HG03045 (cell line): ENCODE results near the gene SATL1.
"Not testable (repeated sequence)": the region's sequence is repeated elsewhere in the genome, so short reads cannot be mapped to it uniquely, and the experiment has no call there.

Experiments used
- ATAC-seq: cut with Tn5 transposase; IDR thresholded peaks from one replicate; pipeline ENCODE4 v1.9.1; 2021; ENCODE audit warnings: mild to moderate bottlenecking, moderate library complexity; ENCODE audit not compliant: unreplicated experiment

Gene SATL1

GRCh38 chrX:85243761-85244449 lies at the start of gene SATL1, which contains the start of gene ZNF711:
Gene SATL1, minus strand, starts transcription at chrX:85243779. Its CDS starts 134,811 bp downstream, at chrX:85108968.
Gene ZNF711, plus strand, starts transcription at chrX:85243991. Its CDS starts 3,582 bp downstream, at chrX:85247573.
- peak; percentile 71 for ATAC-seq

- ATAC-seq: no peak
Measured at GRCh38 chrX:85288992-85289723, 45.6 kb upstream of the SATL1 start.

- not testable (repeated sequence) for ATAC-seq
Measured at GRCh38 chrX:85285286-85285685, 41.7 kb upstream of the SATL1 start.

GRCh38 chrX:85244450-85245211 lies 1.1 kb upstream of the SATL1 start:
- peak; percentile 50 for ATAC-seq

- no peak for ATAC-seq
Measured at GRCh38 chrX:85243155-85243554, 424 bp downstream of the SATL1 start.

GRCh38 chrX:85223359-85223758 lies 20.2 kb downstream of the SATL1 start:
- no peak for ATAC-seq

GRCh38 chrX:85221361-85221760 lies 22.2 kb downstream of the SATL1 start:
- ATAC-seq: no peak

GRCh38 chrX:85215946-85216345 lies 27.6 kb downstream of the SATL1 start:
- ATAC-seq: no peak

- ATAC-seq: no peak
Measured at GRCh38 chrX:85213792-85214530, 29.6 kb downstream of the SATL1 start.

- ATAC-seq: no peak
Measured at GRCh38 chrX:85203461-85203970, 40.1 kb downstream of the SATL1 start.

- ATAC-seq: no peak
Measured at GRCh38 chrX:85196319-85196718, 47.3 kb downstream of the SATL1 start.

GRCh38 chrX:85159644-85160043 lies 83.9 kb downstream of the SATL1 start:
- ATAC-seq: no peak

- ATAC-seq: no peak
Measured at GRCh38 chrX:85140964-85141363, 102.6 kb downstream of the SATL1 start.

- ATAC-seq: no peak
Measured at GRCh38 chrX:85139422-85139821, 104.2 kb downstream of the SATL1 start.

- no peak for ATAC-seq
Measured at GRCh38 chrX:85136409-85136808, 107.2 kb downstream of the SATL1 start.

- ATAC-seq: no peak
Measured at GRCh38 chrX:85115252-85115651, 128.3 kb downstream of the SATL1 start.

GRCh38 chrX:85114776-85115175 lies 128.8 kb downstream of the SATL1 start:
- ATAC-seq: no peak

- ATAC-seq: no peak
Measured at GRCh38 chrX:85114171-85114570, 129.4 kb downstream of the SATL1 start.

GRCh38 chrX:85113746-85114145 lies 129.8 kb downstream of the SATL1 start:
- no peak for ATAC-seq

- ATAC-seq: no peak
Measured at GRCh38 chrX:85112293-85112692, 131.3 kb downstream of the SATL1 start.

GRCh38 chrX:85111347-85111746 lies 132.2 kb downstream of the SATL1 start:
- no peak for ATAC-seq
